Kidney (tissue), 14 donors: ENCODE results near the gene DAB1. TPM values are rescaled to one million over a fixed set of nuclear protein-coding genes. Genes with fewer than 3 reads are reported as not detected.

Experiments
- DNase-seq, 5 donors: peaks; one replicate each; pipeline ENCODE4 v3.0.0-alpha.2; 2013 to 2020
- FAIRE-seq: peaks from 2 replicates; lab custom pipeline; 2012; peaks lifted over from hg19 to GRCh38; lab: Jason Lieb, UNC
- H3K27ac ChIP-seq, 2 donors: one replicate each; pipeline ENCODE4 v1.7.0; 2013; ENCODE audit warnings: low read depth in 2 of 2, low read length in 2 of 2, inconsistent platforms in 1 of 2
- H3K27me3 ChIP-seq: one replicate; pipeline ENCODE4 v1.7.1; 2013; ENCODE audit warnings: low read length, inconsistent platforms; ENCODE audit not compliant: control insufficient read depth, insufficient read depth
- H3K36me3 ChIP-seq, 3 donors: one replicate each; pipeline versions ENCODE4 v1.7.0 to v1.7.1; 2013; ENCODE audit warnings: low read length in 3 of 3, control low read depth in 1 of 3, inconsistent platforms in 1 of 3; ENCODE audit not compliant: insufficient read depth in 3 of 3, control insufficient read depth in 2 of 3
- H3K4me1 ChIP-seq, 3 donors: one replicate each; pipeline versions ENCODE4 v1.7.0 to v1.7.1; 2013; ENCODE audit warnings: low read length in 3 of 3, inconsistent platforms in 1 of 3, low read depth in 1 of 3; ENCODE audit not compliant: control insufficient read depth in 2 of 3, insufficient read depth in 2 of 3
- H3K4me3 ChIP-seq, 3 donors: one replicate each; pipeline versions ENCODE4 v1.7.0 to v1.8.1; 2013; ENCODE audit warnings: low read length in 3 of 3, control low read depth in 1 of 3, inconsistent platforms in 1 of 3
- H3K9ac ChIP-seq, 3 donors: one replicate each; pipeline versions ENCODE4 v1.7.0 to v1.7.1; 2013; ENCODE audit warnings: low read length in 3 of 3, control low read depth in 1 of 3, inconsistent platforms in 1 of 3
- H3K9me3 ChIP-seq, 3 donors: one replicate each; pipeline versions ENCODE4 v1.7.0 to v1.7.1; 2013; ENCODE audit warnings: low read length in 3 of 3, control low read depth in 1 of 3, inconsistent platforms in 1 of 3; ENCODE audit not compliant: control insufficient read depth in 2 of 3, insufficient read depth in 1 of 3
- CTCF ChIP-seq: IDR thresholded peaks from 3 replicates; pipeline ENCODE4 v1.5.1; 2012; ENCODE audit warnings: mild to moderate bottlenecking, moderate library complexity, borderline replicate concordance; ENCODE audit not compliant: insufficient read depth; ENCODE audit errors: extremely low read depth
- intact Hi-C: fragments of 100-400 bp; cut with DNase I; formaldehyde crosslinking; loops from one replicate; pipeline ENCODE4 v1.11.1; 2022
- polyA plus RNA-seq: library from polyadenylated mRNA; stranded (reverse); fragments of 350-450 nt; fragmentation: Illumina TruSeq; extraction: RNeasy Lipid Tissue Mini Kit (QIAGEN cat#74804); gene quantifications from one replicate; pipeline ENCODE4 v1.2.3, GENCODE V29; 2014; ENCODE audit warnings: low read depth, low replicate concordance; ENCODE audit not compliant: insufficient read depth
- total RNA-seq: library from RNA; stranded (reverse); fragmentation: NEBNext Ultra II Directional; extraction: Animal tissue kit (Norgen Biotek cat#: 25700); gene quantifications from one replicate; pipeline ENCODE4 v1.2.1, GENCODE V29; 2021
- donor health status: control.
- donor health status: control.
- donor health status: control.
- donor health status: control.
- donor health status: control.
- donor health status: DM: yes; HTN: yes; CAD: no.
- donor health status: Normal renal cell carcinoma (clear cell type).

The DAB1 gene
- total and polyA plus RNA-seq, 2 donors from 2014 or later, result 2.3 TPM; not detected in 1

- no peak for DNase-seq
- Histone ChIP-seq H3K9me3 (no peaks in the 10 kb centered on the region), H3K9ac (no peak overlapping the region), H3K36me3 (no peaks in the 10 kb centered on the region), H3K4me1 (no peaks in the 10 kb centered on the region), H3K27ac (no peak overlapping the region), H3K4me3 (no peak overlapping the region), H3K27me3 (no peaks in the 10 kb centered on the region)
- FAIRE-seq, result no peak
- no peak for TF ChIP-seq CTCF
- intact Hi-C loops, result no loop called here
Measured at GRCh38 chr1:57137980-57138379, 285.9 kb downstream of the DAB1 start.

DNA sequence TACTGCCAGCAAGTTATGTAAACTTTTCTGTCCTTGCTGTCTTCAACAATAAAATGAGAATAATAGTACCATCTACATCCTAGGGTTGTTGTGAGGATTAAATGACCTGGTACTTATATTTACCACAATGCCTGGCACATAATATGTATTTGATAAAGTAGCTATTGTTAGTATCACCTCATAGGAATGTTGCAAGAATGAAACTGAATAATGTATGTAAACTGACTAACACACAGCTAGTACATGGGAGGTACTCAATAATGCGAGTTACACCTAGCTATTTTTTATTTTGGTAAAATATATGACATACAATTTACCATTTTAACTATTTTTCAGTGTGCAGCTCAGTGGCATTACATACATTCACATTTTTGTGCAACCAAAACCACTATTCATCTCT, 289.1 kb downstream of the DAB1 start:
- H3K4me3 ChIP-seq, result no peak overlapping the region
- H3K36me3 ChIP-seq, result no peaks in the 10 kb centered on the region
- no peaks in the 10 kb centered on the region for H3K9me3 ChIP-seq
- FAIRE-seq (no peak), DNase-seq (no peak)
- H3K9ac ChIP-seq, result no peak overlapping the region
- no peak overlapping the region for H3K27ac ChIP-seq
- no peak for TF ChIP-seq CTCF
- intact Hi-C loops, result no loop called here
- H3K27me3 ChIP-seq, result no peaks in the 10 kb centered on the region
- no peaks in the 10 kb centered on the region for H3K4me1 ChIP-seq

- no peak for TF ChIP-seq CTCF
Measured at GRCh38 chr1:57133686-57134085, 290.2 kb downstream of the DAB1 start.

GRCh38 chr1:57132993-57133622, 290.8 kb downstream of the DAB1 start:
- H3K4me3 ChIP-seq, result no peak overlapping the region
- H3K27me3 ChIP-seq, result no peaks in the 10 kb centered on the region
- no peak for TF ChIP-seq CTCF
- H3K27ac ChIP-seq, result no peak overlapping the region
- H3K4me1 ChIP-seq, result no peaks in the 10 kb centered on the region
- H3K9ac ChIP-seq, result no peak overlapping the region
- H3K9me3 ChIP-seq, result no peaks in the 10 kb centered on the region
- no peaks in the 10 kb centered on the region for H3K36me3 ChIP-seq
- FAIRE-seq (no peak), DNase-seq (no peak)
- intact Hi-C loops, result no loop called here

More at GRCh38 chr1:57133686-57134085, 290.2 kb downstream of the DAB1 start:
- Histone ChIP-seq H3K36me3 (no peaks in the 10 kb centered on the region), H3K27me3 (no peaks in the 10 kb centered on the region), H3K9me3 (no peaks in the 10 kb centered on the region), H3K27ac (no peak overlapping the region), H3K4me1 (no peaks in the 10 kb centered on the region), H3K4me3 (no peak overlapping the region), H3K9ac (no peak overlapping the region)
- no peak for DNase-seq
- intact Hi-C loops, result no loop called here
- FAIRE-seq, result no peak
